ENCODE results near the gene F2R. TPM values are rescaled to one million over a fixed set of nuclear protein-coding genes. Genes with fewer than 3 reads are reported as not detected.
"Not testable (repeated sequence)": the region's sequence is repeated elsewhere in the genome, so short reads cannot be mapped to it uniquely, and the experiment has no call there.

F2R gene
- polyA plus RNA-seq, 4 donors = 44.0 to 62.4 (median 57.9) TPM

DNA sequence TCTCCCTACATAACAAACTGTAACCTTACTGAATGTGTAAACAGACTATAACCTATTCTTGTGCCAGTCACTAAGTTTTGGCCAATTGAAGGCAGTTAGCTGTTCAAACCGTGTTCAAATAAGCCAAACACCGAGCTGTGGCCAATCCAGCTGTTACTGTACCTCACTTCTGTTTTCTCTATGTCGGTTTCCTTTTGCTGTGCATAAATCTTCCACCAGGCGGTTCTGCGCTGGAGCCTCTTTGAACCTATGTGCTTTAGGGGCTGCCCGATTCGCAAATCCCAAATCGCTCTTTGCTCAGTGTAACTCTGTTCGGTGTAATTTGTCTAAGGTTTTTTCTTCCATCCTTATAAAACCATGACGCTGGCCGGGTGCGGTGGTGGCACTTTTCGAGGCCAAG lies 31.8 kb downstream of the F2R start:
- DNase-seq (ENCODE audit: low read depth in 4 of 4, low spot score in 3 of 4) = no peak

DNA sequence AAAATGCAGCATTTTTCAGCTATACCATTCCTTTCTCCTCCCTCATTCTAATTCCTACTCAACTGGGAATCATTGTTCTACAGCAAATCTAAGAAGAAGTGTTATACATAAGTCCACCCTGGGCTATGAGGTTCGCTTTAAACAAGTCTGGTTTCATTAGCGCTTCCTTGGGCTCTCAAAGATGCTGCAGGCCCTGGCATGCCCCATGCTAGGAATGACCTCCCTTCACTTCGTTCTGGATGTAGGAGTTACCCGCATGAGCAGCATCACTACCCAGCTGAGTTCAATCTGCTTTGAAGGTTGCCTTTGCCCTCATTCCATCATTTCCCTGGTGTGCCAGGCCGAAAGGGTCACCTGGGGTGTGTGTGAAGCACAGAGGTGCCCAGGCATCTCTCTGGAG lies 35.4 kb downstream of the F2R start:
- no peak for DNase-seq (ENCODE audit: low read depth in 4 of 4, low spot score in 3 of 4)

DNA sequence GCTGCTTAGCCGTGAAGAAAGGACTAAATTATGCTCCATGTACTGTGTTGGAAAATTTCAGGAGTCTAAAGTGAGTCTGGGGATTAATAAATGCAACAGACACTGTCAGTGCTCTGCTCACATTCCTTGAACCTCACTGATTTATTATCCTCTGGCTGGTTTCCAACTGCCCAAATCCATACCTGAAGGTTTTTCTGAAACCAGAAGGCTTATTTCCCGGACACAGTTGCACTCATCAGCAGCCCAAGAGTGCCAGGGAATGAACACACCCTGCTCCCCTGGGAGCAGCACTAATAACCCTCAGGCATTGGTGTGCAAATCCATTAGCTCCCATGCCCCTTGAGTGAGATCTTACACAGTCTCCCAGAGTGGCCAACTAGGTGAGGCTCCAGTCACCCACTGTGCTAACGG lies 38.7 kb downstream of the F2R start:
- no peak for DNase-seq (ENCODE audit: low read depth in 4 of 4, low spot score in 3 of 4)

DNA sequence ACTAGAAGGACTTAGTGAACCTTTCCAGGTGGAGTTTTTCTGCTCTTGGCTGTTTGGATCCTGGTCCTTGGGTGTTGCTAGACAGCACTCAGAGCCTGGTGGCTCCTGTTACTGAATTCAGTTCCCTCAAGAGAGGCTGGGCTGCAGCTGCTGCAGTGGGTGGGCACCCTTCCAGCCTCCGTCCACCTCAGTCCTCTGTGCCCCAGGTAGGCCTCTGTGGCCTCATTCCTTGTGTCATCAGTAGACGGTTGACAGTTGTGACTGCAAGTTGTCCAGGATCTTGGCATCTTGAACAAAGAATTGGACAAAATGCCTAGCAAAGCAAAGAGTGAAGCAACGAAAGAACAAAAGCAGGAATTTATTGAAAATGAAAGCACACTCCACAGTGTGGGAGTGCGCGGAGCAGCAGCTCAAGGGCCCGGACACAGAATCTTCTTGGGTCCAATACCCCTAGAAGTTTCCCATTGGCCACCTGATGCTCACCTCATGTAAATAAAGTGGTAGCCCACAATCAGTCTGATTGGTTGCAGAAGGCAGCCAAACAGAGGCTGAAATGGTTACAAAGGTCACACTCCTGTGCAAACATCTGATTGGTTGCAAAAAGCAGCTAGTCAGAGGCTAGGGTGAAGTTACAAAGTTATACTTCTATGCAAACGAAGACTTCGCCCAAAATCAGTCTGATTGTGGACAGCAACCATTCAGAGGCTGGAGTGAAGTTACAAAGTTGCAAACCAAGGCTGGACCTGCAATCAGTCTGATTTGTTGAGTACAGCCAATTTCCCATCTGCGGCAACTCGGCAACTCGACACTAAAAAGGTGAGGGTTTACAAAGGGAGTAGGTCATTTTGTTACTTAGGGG lies 40.1 kb downstream of the F2R start:
- no peak for DNase-seq (ENCODE audit: low read depth in 4 of 4, low spot score in 3 of 4)

DNA sequence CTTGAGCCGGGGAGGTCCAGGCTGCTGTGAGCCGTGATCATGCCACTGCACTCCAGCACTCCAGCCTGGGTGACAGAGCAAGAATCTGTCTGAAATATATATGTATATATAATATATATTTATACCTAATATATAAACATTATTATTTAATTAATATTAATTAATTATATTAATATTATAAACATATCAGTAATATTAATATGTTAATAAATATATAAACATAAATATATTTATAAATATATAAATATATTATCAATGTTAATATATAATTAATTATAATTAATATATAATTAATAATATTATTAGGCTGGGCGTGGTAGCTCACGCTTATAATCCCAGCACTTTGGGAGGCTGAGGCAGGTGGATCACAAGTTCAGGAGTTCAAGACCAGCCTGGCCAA lies 41.1 kb downstream of the F2R start:
- no peak for DNase-seq (ENCODE audit: low read depth in 4 of 4, low spot score in 3 of 4)

DNA sequence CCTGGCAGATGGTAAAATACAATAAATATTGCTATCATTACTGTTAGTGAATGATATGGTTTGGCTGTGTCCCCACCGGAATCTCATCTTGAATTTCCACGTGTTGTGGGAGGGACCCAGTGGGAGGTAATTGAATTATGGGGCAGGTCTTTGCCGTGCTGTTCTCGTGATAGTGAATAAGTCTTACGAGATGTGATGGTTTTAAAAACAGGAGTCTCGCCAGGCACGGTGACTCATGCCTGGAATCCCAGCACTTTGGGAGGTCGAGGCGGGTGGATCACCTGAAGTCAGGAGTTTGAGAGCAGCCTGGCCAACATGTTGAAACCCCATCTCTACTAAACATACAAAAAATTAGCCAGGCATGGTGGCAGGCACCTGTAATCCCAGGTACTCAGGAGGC lies 45.2 kb downstream of the F2R start:
- DNase-seq (ENCODE audit: low read depth in 4 of 4, low spot score in 3 of 4) = not testable (repeated sequence)

DNA sequence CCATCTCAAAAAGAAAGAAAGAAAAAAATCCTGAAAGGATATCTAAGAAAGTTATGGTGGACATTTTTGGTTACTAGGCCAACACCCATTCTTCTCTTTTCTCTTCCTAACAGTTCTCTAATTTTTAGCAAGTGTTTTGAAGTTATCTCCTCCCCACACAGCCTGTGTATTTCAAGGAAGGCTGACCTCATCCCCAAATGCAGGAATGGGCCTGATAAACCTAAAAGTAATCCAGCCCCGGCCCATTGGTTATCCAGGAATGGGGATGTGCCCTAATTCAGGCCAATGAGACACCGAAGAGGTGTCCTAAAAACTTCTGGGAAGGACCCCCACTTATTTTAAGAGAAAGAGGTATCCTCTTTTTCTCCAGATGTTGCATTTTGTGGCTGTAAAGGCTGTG lies 46.6 kb downstream of the F2R start:
- DNase-seq (ENCODE audit: low read depth in 4 of 4, low spot score in 3 of 4) = no peak

DNA sequence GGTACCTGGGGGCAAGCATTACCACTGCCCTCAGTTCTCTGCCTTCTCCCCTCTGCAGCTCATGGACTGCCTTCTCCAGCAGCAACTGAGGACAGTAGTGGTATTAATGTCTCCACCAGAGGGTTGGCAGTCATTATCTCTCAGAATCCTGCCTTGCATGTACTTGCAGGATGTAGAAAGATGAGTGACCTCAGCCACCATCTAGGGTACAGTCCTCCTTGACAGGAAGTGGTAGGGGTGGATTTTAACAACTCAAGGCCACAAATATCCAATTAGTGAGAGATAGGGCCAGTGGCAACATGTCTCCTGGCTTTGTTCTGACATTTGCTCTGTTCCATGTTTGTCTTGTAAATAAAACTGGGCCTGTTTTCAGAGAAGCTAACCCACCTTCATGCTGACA lies 47.2 kb downstream of the F2R start:
- DNase-seq (ENCODE audit: low read depth in 4 of 4, low spot score in 3 of 4) = no peak

DNA sequence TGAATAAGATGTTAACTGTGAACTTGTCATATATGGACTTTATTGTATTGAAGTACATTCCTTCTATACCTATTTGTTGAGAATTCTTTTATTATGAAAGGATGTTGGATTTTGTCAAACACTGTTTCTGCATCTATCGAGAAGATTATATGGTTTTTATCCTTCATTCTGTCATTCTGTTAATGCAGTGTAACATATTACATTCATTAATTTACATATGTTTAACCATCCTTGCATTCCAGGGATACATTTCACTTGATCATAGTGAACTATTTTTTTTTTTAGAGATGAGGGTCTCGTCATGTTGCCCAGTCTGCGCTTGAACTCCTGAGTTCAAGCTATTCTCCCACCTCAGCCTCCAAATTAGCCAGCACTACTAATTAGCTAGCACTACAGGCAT lies 48.4 kb downstream of the F2R start:
- no peak for DNase-seq (ENCODE audit: low read depth in 4 of 4, low spot score in 3 of 4)

DNA sequence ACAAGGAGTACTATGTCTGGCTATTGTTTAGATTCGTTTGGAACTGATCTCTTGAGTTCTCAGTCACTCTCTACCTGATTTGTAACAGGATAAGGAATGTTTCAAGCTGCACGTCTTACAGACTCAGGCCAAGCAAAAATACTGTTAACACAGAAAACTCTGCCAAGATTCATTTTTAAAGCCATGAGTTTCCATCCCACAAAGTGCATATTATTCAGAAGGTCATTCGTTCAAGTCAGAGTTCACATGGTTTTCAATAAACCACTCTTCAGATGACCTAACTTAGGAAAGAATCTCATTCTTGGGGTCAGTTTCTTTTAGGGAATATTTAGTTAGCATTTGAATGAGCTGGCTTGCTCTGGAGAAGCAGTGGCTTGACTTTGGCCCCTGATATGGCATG lies 49.3 kb downstream of the F2R start:
- DNase-seq (ENCODE audit: low read depth in 4 of 4, low spot score in 3 of 4) = no peak

DNA sequence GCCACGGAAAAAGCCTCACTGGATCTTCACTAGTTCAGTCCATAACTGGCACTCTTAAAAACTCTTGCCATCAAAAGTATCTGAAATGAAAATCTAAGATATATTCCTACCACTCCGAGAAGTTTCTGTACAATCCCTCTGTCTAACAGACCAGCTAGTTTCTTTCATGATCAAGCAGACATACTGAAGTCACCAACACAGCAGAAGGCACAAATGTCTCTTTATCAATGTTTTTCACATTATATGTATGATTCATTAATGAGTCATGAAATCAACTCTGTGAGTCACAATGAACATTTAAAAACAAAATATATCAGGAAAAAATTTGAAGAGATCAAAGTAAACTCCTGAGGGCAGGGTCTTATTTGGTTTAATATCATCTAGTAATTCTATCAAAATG lies 50.8 kb downstream of the F2R start:
- no peak for DNase-seq (ENCODE audit: low read depth in 4 of 4, low spot score in 3 of 4)

DNA sequence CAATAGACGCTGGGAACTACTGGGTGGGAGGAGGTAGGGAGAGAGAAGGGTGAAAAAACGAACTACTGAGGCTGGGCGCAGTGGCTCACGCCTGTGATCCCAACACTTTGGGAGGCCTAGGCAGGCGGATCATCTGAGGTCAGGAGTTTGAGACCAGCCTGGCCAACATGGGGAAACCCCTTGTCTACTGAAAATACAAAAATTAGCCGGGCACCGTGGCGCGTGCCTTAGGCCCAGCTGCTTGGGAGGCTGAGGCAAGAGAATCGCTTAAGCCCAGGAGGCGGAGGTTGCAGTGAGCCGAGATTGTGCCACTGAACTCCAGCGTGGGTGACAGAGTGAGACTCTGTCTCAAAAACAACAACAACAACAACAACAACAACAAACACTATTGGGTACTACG lies 55.1 kb downstream of the F2R start:
- not testable (repeated sequence) for DNase-seq (ENCODE audit: low read depth in 4 of 4, low spot score in 3 of 4)

DNA sequence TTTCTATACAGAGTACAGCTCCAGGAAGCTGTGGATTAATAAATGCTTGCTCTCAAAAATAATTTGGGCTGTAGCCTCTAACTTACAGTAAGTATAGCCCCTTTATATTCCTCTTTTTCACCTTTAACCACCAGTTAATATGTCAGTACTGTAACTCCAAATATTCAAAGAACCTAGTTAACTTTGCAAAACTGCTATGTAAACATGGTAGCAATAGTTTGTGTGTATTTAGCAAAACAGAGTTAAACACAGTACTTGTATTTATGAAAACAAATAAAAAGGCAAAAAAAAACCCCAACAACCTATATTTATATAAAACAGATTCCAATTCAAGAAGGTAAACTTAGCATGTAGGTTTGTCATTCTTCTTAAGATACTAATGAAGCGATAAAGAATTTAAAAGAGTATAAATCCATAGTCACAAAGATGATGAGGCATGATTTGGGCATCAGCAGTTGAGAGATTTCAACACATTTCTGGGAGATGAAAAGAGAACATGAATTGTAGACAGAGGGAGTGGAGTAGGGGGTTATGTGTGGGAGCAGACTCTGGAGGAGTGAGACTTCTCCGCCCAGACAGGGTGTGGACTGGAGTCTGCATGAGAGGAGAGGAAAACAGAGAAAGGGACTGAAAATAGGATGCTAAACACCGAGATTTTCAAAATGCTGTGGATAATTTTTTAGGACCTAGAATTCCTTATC lies 55.9 kb downstream of the F2R start:
- no peak for DNase-seq (ENCODE audit: low read depth in 4 of 4, low spot score in 3 of 4)

DNA sequence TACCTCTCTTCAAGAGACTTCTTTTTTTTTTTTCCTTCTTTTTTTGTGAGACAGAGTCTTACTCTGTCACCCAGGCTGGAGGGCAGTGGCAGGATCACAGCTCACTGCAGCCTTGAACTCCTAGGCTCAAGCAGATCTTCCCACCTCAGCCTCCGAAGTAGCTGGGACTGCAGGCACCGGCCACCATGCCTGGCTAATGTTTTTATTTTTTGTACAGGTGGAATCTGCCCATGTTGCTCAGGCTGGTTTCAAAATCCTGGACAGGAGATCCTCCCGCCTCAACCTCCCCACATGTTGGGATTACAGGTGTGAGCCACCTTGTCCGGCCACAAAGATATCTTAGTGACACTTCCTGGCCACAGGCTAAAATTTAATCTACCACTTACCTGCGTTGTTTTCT lies 60.0 kb downstream of the F2R start:
- DNase-seq (ENCODE audit: low read depth in 4 of 4, low spot score in 3 of 4) = no peak

DNA sequence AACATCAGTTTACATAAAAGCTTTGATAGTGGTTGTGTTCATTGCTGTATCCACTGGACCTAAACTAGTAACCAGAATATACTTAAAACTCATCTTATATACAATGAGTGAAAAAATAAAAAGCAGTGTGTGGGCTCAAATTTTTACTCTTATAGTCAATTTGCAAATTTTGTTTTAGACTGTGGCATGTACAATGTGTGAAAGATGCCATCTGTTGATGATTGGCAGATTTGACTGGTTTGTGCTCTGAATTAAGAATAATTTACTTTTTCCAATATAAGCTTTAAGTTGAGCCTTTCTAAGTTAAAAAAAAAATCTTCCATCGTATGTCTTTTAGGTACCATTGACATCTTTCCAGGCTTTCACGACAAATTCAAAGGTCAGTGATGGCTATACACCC lies 60.5 kb downstream of the F2R start:
- DNase-seq (ENCODE audit: low read depth in 4 of 4, low spot score in 3 of 4) = no peak

DNA sequence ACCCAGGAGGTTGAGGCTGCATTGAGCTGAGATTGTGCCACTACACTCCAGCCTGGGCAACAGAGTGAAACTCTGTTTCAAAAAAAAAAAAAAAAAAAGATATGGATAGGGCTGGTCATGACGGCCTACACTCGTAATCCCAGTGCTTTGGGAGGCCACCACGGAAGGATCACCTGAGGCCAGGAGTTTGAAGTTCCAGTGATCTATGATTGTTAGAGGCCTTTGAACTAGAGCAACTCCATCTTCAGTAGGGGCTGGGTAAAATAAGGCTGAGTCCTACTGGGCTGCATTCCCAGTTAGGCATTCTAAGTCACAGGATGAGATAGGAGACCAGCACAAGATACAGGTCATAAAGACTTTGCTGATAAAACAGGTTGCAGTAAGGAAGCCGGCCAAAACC lies 64.7 kb downstream of the F2R start:
- DNase-seq (ENCODE audit: low read depth in 4 of 4, low spot score in 3 of 4) = not testable (repeated sequence)

DNA sequence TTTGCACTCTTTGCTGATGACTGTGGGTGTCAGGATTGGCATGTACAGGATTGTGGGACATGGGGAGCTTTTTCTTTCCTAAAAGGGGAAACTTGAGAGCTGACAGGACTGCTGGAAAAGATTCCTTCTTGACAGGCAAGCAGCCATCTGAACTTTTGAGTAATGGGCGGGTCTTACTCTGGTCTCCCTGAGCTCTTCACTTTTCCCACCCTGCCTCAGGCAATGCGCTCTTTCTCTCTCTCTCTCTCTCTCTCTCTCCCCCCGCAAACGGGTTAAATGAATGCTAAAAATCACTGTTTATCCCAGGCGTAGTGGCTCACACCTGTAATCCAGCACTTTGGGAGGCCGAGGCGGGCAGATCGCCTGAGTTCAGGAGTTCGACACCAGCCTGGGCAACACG lies 65.8 kb downstream of the F2R start:
- DNase-seq (ENCODE audit: low read depth in 4 of 4, low spot score in 3 of 4) = no peak

DNA sequence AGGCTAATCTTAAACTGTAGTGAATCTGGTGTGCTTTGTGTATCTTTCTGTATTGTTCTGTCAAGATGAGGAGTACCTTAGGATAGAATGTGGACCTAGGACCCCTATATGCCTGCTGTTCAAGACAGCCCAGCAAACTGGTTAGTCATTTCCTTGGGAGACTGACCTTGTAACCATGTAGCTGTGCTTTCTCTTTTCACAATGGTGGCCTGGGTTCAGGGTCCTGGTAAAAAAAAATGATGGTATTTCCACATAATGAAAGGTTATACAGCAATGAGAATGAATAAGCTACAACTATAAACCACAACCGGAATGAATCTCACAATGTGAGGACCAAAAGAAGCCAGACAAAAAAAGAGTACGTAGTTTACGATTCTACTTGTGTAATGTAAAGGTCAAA lies 66.5 kb downstream of the F2R start:
- no peak for DNase-seq (ENCODE audit: low read depth in 4 of 4, low spot score in 3 of 4)

All from left renal pelvis (tissue), 4 donors.